Jurkat, Clone E6-1 (cell line): ENCODE measurements around the gene DIP2B.

Source experiments
- DNase-seq: peaks from one replicate; pipeline ENCODE4 v3.0.0-alpha.2; 2011; ENCODE audit warnings: low read depth, low spot score
- H3K4me3 ChIP-seq: 2 replicates; pipeline ENCODE4 v1.5.1; 2011; ENCODE audit warnings: mild to moderate bottlenecking, low read length, control low read depth, moderate library complexity

DIP2B gene

DNA sequence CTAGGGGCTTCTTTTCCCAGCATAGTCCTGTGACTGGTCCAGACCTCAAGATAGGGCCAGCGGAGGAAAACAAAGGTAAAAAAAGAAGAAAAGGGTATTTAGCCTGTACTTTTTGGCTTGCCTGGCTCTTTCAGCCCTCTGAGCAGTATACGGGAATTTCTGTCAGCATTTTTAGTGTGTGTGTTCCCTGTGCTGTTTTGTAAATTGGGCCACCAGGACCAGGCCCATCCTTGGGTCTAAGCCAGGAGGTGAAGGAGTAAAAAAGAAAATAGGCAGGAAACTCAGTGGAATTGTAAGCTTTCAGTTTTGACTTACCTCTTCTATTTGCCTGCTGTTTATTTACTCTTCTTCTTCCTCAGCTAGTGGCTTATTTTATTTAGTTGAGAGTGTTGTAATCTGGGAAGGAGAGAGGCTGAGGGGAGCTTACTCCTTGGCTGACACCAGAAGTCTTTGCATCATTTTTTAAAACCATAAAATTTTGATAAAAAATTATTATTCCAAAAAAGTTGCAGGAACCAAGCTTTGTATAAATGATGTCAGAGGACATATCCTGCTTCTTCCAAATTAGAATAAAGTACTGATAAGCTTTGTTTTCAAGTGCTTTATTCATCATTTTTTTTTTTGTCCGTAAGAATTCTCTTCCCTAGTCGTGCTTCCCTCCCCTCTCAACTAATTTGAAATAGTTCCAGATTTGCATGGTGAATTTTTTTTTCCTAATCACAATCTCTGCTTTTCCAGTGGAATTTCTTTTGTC, 63.7 kb downstream of the DIP2B start:
- no peak overlapping the region for H3K4me3 ChIP-seq
- no peak for DNase-seq

DNA sequence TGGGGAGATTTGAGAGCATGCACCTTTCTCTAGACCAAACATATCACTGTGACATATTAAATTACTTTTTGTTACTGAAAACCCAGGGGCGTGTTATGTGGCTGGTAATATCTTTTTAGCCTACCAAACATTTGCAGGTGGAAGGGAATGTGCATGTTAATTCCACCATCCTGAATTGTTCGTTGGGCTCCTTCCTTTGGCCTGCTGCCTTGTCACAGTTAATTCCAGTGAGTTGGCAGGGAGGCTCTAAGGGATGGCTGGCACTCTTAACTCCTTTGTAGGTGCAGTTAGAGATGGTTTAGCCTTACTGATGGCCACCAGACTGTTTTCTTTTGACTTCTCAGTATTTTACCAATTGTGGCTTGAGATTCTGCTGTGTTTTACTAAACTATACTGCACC, 64.5 kb downstream of the DIP2B start:
- H3K4me3 ChIP-seq, result no peak overlapping the region
- DNase-seq, result no peak

DNA sequence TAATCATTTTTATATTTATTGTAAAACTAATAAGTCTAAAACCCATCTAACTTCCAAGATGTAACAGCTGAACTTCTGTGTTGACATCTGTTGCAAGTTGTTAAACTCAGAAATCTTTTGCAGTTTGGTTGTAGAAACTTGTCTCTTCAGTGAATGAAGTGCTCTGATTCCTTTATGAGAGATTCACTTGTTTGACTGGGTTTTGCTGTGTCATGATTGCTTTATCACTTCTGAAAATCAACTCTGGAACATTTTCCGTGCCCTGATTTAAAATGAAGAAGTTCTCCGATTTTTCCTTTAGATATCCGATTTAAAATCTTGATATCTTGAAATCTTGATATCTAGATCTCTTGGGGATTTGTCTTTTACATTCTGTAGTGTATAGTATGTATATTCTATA, 65.1 kb downstream of the DIP2B start:
- no peak overlapping the region for H3K4me3 ChIP-seq
- DNase-seq, result no peak

DNA sequence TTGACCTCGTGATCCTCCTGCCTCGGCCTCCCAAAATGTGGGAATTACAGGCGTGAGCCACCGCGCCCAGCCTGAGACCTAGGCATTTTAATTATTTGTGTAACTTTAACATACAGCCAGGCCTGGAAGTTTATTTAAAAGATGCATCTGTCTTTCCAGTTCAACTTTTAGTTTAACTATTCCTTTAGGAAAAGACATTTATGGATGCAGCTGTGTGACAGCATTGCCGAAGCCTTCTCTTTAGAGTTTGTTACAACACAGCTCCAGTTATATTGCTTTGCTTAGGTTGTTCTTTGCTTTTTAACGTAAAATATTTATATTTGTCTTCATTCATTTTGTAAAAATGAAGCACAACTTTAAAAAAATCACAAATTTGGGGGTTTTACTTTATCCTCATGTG, 67.0 kb downstream of the DIP2B start:
- no peak overlapping the region for H3K4me3 ChIP-seq
- no peak for DNase-seq

DNA sequence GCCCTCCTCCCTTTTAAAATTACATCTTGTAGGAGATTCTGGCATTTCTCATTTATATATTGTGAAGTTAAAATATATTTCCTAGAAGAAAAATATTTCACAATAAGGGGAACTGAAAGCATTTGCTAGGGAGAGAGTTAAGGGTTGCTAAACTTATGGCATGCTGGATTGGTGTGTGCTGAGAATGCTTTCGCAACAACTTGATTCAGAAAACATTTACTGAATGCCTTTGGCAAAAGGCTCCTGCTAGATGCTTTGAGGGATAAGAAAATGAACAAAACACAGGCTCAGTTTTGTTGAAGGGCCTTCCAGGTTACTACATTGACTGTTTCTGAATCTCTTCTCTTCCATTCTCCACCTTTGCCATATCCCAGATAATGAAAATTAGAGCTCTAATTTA, 67.5 kb downstream of the DIP2B start:
- H3K4me3 ChIP-seq, result no peak overlapping the region

DNA sequence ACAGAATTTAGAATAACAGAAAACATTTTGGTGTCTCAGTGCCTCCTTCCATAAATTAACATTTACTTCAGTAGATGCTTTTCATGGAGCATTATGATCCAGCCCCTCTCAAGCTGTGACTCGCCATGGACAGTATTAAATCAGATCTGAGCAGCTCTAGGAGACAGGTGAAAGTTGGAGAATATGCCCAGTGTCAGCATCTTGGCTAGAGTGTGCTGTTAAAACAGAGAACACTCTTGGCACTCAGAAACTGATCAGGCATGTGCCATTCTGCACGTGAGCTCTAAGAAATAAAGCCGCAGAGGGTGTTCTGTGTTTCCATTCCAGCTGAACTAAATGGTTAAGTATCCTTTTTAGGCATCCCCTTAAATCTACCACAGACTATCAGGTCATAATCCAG, 68.0 kb downstream of the DIP2B start:
- DNase-seq, result no peak
- H3K4me3 ChIP-seq, result no peak overlapping the region

More for the DNA sequence above, 67.5 kb downstream of the DIP2B start:
- DNase-seq, result no peak

DNA sequence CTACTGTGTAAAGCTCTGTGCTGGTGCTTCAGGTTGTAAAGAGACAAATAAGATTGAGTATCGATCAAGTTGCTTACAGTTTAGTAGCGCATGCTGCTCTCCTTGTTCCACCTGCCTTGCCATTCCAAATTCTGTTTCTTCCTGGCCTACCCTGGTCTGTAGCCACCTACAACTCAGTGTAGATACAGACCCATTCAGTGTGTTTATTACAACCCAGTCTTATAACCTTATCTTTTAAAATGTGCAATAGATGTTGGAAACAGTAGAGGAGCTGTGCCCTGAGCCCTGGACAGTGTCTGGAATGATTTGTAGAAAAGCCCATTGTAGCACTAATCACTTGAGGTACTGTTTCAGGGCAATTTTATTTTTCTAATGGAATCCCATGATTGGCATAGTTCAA, 68.5 kb downstream of the DIP2B start:
- H3K4me3 ChIP-seq, result no peak overlapping the region
- DNase-seq, result no peak

DNA sequence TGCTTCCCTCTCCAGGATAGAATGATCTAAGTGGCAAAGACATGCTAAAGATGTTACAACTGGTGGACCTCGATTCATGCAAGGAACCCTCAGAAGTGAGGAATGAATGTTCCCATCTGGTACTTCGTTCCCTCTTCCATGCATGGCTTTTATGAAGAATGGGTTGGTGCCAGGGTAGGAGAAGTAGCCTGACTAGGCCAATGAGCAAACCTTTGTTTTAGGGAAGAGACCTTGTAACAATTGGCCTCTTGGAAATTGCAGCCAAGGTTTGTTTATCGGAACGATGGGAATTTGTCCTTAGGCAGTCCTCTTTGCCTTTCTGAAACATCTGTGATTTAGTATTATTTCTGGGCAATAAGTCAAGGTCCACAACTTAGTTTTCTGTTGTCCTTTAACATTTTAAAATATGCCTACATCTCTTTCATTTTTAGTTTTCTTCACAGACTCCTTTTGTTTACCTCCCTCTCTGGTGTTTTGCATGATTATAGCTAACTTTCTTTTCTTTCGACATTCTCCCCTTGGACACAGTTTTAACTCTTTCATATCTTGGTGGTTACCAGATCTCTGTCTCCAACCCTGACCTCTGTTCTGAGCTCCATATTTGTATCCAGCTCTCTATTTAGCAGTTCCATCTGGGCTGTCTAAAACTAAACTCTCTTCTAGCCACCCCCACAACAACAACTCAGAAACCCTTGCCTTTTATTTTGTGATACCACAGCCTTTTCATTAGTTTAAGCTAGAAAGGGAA, 70.0 kb downstream of the DIP2B start:
- no peak for DNase-seq
- no peak overlapping the region for H3K4me3 ChIP-seq

DNA sequence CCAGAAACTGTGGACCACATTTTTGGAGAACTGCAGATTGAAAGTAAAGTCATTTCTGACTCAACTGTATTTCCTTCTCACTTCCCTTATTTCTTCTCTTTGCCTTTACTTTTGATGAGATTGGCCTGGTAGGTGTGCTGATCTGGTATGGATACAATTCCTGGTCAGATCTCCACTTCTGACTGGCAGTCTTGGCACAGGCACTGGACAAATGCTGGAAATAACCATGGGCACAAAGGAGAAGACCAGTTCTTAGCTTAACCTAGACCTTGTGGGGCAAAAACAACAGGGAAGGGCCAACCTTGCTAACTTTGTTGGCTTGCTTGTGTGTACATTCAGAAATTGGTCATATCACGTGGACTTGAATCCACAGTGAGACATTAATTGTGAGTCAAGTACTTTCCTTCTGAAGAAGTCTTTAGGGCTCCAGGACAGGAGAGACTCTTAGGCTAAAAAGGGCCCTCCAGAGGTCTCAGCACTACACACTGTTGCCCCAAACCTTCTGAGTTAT, 75.0 kb downstream of the DIP2B start:
- H3K4me3 ChIP-seq, result no peak overlapping the region
- no peak for DNase-seq

DNA sequence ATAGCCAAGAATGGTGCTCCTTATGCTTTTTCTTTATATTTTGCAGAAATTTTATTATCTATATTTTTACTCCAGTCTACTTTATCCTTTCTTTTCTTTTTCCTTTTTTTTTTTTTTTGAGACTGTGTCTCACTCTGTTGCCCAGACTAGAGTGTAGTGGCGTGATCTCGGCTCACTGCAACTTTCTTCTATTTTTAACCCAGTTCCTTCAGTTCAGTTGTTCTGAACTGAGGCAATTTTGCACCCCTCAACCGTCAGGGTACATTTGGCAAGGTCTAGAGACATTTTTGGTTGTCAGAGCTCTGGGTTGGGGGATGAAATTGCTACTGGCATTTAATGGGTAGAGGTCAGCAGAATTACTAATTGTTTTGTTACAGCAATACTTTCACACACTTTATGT, 75.7 kb downstream of the DIP2B start:
- no peak overlapping the region for H3K4me3 ChIP-seq
- DNase-seq, result no peak

DNA sequence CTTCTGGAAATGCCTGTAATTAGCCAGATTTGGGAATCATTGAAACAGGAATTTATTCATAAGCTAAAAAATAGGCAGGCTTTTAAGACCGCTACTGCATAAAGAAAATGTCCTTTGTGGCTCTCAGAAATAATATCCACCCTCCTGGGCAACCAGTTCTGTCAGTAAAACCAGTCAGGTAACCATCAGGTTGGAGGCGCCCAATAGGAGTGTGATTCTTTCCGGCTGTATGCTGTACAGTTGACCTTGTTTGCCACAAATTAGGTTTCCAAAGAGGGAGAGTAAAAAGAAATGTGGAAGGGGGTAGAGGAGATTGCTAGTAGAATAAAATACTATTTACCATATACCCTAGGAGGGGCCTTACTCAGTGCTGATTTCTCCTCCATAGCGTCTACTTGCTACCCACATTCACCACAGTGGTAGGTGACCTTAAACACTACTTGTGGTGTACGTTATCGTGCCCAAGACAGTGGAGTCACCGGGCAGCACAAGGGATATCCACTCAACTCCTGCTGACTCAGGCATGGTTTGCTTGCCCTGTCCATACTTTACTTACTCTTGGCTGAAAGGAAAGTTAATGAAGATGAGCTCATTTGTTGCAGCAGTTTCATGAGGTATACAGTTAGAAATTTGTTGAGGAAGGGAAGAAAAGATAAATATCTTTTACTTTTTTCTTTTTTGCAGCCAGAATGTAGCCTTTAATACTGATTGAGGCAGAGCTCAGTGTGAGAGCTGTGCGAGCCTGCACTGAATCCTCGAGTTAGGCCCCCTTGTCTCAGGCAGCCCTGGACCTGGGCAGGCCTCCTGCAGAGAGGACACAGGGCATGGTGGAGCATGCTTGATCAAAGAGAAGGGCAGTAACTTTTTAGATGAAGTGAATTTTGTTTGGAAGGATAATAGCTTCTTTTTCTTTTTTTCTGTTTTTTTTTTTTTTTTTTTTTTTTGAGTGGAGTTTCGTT, 76.7 kb downstream of the DIP2B start:
- no peak for DNase-seq
- H3K4me3 ChIP-seq, result no peak overlapping the region

DNA sequence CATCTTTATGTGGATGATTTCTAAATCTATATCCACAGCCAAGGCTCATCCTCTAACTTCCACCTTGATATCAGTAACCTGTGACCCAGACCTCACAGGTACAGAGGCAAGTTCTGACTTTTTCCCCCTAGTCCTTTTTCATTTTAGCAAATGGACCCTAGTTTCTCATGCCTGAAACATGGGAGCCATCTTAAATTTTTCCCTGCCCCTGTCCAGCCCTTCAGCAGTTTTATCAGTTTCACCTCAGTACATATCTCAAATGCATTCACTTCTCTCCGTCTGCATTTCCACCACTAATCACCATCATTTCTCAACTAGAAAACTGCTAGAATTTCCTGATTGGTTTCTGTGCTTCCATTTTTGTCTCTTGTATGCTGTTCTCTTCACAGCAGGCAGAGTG, 79.3 kb downstream of the DIP2B start:
- no peak overlapping the region for H3K4me3 ChIP-seq
- no peak for DNase-seq

DNA sequence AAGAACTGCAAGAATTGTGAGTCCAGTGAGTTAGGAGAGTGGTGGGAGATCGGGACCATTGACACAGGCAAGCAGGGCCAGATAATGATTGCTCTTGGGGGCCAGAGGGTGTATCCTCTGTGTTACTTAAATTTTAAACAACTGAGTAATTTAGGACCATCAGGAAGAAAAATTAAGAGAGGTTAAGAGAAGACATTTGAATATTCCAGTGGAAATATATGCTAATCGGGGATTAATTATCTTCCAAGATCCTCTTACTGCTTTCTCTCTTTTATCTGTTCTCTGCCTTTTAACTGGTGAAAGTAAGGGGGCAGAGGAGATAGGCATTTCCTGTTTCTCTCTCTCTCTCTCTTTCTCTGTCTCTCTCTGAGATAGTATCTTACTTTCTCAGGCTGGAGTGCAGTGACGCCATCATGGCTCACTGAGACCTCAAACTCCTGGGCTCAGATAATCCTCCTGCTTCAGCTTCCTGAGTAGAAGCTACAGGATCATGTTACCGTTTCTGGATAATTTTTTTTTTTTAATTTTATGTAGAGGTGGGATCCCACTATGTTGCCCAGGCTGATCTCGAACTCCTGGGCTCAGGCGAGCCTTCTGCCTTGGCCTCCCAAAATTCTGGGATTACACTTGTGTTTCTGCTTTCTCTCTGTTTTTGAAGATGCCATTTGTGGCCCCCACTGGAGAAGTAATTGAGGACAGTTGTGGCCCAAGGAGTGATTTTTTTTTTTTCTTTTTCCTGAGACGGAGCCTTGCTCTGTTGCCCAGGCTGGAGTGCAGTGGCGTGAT, 85.1 kb downstream of the DIP2B start:
- DNase-seq, result peak; percentile 72
- peak overlapping the region; percentile 7; the same call in 1 of the 2 replicates for H3K4me3 ChIP-seq

DNA sequence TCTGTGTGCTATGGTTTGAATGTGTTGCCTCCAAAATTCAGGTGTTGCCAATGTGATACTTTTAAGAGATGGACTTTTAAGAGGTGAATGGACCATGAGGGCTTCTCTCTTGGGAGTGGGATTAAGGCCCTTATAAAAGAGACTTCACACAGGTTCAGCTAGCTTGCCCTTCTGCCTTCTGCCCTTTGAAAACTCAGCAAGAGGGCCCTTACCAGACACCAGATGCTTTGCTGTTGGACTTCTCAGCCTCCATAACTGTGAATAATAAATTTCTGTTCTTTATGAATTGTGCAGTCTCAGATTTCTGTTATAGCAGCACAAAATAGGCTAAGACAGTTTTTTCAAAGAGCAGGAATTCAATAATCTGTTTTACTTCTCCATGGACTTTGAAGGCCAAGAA, 86.1 kb downstream of the DIP2B start:
- no peak overlapping the region for H3K4me3 ChIP-seq
- no peak for DNase-seq

DNA sequence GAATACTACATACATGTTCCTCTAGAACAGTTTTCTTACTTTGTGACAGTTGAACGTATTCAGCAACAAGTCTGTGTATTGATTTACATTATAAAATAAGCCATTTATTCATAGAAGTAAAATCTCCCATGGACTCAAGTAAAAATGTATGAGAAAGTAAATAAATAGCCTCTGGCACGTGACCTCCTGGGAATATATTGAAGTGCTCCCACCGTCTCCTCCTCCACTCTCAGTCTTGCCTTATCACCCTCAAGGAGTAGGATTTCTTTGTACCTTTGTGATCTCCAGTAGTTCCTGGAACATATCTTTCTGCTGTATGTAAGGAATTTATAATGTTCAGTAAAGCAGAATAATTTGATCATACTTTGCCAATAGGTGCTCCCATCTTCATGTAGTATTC, 90.9 kb downstream of the DIP2B start:
- no peak overlapping the region for H3K4me3 ChIP-seq
- no peak for DNase-seq

DNA sequence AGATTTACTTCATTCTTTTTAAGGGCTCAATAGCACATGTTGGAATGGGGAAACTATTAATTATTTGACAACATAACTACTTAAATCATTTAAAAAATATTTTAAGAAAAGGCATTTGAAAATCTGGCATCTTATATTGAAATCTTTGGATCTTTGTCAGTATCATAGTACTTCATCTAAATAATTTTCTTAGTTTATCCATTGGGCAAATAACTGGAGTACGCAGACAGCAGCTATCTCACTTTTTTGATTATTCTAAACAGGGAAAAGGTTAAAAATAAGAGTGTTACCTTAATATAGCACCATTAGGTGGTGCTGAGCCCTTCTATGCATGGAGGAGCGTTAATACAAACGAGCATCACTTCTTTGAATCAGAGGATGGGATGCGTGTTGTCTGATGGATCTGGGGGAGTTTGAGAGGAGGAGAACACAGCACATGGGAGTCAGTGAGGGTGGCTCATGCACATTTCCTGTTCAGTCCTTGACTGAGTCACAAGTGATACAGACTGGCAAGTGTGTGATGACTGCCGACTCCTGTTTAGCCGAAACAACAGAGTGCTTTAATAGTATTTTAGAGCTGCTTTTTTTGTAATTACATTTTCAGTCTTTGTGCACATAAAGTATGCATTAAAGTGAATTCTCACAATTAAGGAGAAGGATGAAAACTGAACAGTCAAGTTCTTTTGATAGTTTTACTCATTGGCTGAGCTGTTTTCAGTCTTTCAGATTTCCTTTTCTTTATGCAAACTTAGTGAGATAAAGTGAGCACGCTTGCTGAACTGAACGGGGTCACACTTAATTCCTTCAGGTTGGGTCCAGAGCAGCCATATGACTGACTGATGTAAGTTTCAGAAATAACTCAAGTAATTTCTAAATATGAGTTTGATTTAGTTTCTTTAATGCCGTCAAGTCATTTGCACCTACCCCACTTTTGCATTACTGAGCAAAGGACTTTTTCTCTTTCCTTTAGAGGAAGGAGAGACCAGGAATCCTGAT, 92.7 kb downstream of the DIP2B start:
- DNase-seq, result peak; percentile 19
- H3K4me3 ChIP-seq, result no peak overlapping the region

DNA sequence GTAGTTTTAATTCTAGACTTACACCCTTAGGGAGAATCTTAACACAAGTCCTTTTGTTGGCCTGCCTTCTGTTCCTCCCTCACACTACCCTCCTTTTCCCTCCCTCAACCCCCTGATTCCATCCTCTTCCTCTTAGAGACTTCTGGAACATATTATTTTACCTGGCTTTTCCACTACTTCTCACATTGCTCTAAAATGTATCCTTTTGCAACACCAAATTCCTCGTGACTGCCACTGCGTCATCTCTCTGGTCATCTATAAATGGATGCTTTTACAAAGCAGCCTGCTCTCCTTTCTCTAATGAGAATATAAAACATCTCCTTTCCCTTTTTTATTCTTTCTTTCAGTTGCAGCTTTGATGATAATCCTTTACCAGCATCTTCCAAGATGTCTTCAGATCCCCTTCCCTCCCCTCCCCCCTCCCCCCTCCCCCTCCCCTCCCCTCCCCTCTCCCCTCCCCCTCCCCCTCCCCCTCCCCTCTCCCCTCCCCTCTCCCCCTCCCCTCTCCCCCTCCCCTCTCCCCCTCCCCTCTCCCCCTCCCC, 93.6 kb downstream of the DIP2B start:
- H3K4me3 ChIP-seq, result no peak overlapping the region
- DNase-seq, result no peak
